ENCODE data around the gene TNFRSF4. TPM values are rescaled to one million over a fixed set of nuclear protein-coding genes. Genes with fewer than 3 reads are reported as not detected.

The TNFRSF4 gene
- total and polyA plus RNA-seq, 2 of the 13 experiments (the other 11 are each of a cell fraction or from before 2014, with no cell fraction given) = not detected

GRCh38 chr1:1239614-1240347 is 25.8 kb upstream of the TNFRSF4 start (continued):
- no peak for TF ChIP-seq TCF7 (IDR thresholded peaks at IDR 0.05; ENCODE audit: low read depth)
- TF ChIP-seq, protein P1, sequence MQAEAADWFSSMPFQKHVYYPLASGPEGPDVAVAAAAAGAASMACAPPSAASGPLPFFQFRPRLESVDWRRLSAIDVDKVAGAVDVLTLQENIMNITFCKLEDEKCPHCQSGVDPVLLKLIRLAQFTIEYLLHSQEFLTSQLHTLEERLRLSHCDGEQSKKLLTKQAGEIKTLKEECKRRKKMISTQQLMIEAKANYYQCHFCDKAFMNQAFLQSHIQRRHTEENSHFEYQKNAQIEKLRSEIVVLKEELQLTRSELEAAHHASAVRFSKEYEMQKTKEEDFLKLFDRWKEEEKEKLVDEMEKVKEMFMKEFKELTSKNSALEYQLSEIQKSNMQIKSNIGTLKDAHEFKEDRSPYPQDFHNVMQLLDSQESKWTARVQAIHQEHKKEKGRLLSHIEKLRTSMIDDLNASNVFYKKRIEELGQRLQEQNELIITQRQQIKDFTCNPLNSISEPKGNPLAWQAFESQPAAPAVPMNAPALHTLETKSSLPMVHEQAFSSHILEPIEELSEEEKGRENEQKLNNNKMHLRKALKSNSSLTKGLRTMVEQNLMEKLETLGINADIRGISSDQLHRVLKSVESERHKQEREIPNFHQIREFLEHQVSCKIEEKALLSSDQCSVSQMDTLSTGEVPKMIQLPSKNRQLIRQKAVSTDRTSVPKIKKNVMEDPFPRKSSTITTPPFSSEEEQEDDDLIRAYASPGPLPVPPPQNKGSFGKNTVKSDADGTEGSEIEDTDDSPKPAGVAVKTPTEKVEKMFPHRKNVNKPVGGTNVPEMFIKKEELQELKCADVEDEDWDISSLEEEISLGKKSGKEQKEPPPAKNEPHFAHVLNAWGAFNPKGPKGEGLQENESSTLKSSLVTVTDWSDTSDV (CRISPR knock-in tag; IDR thresholded peaks at IDR 0.05) = no peak; the same call in 1 of the 2 replicates
- TF ChIP-seq ZBTB10 (CRISPR knock-in tag; IDR thresholded peaks at IDR 0.05; ENCODE audit: borderline replicate concordance) = peak; percentile 75; the same call in 1 of the 2 replicates
- TF ChIP-seq TRIM24 (CRISPR knock-in tag; IDR thresholded peaks at IDR 0.05) = no peak
- no peak for TF ChIP-seq ZNF678 (CRISPR knock-in tag; IDR thresholded peaks at IDR 0.05)
- no peak for TF ChIP-seq TFDP1 (CRISPR knock-in tag; IDR thresholded peaks at IDR 0.05; ENCODE audit: borderline replicate concordance)
- peak; percentile 87; the same call in 1 of the 2 replicates for TF ChIP-seq ZNF232 (CRISPR knock-in tag; IDR thresholded peaks at IDR 0.05; ENCODE audit: borderline replicate concordance)
- no peak for TF ChIP-seq TOPORS (CRISPR knock-in tag; IDR thresholded peaks at IDR 0.05)
- no peak for TF ChIP-seq KAT8 (CRISPR knock-in tag; IDR thresholded peaks at IDR 0.05)
- no peak for TF ChIP-seq TCF7L2 (IDR thresholded peaks at IDR 0.05; ENCODE audit: low read depth, low read length)
- TF ChIP-seq HNRNPUL1 (IDR thresholded peaks at IDR 0.05; ENCODE audit: low read depth, low read length) = no peak
- TF ChIP-seq JARID2 (CRISPR knock-in tag; IDR thresholded peaks at IDR 0.05; ENCODE audit: insufficient replicate concordance) = no peak
- no peak for TF ChIP-seq ZNF264 (CRISPR knock-in tag; IDR thresholded peaks at IDR 0.05)
- TF ChIP-seq ZIK1 (CRISPR knock-in tag; IDR thresholded peaks at IDR 0.05; ENCODE audit: borderline replicate concordance, low read depth) = no peak
- TF ChIP-seq, protein P2, sequence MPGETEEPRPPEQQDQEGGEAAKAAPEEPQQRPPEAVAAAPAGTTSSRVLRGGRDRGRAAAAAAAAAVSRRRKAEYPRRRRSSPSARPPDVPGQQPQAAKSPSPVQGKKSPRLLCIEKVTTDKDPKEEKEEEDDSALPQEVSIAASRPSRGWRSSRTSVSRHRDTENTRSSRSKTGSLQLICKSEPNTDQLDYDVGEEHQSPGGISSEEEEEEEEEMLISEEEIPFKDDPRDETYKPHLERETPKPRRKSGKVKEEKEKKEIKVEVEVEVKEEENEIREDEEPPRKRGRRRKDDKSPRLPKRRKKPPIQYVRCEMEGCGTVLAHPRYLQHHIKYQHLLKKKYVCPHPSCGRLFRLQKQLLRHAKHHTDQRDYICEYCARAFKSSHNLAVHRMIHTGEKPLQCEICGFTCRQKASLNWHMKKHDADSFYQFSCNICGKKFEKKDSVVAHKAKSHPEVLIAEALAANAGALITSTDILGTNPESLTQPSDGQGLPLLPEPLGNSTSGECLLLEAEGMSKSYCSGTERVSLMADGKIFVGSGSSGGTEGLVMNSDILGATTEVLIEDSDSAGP (CRISPR knock-in tag; IDR thresholded peaks at IDR 0.05; ENCODE audit: borderline replicate concordance) = peak; percentile 72; the same call in 1 of the 2 replicates
- no peak for TF ChIP-seq ZNF75D (CRISPR knock-in tag; IDR thresholded peaks at IDR 0.05; ENCODE audit: borderline replicate concordance)
- peak; percentile 4 for TF ChIP-seq CTCF (CRISPR knock-in tag; IDR thresholded peaks at IDR 0.05)
- TF ChIP-seq SOX5 (CRISPR knock-in tag; IDR thresholded peaks at IDR 0.05; ENCODE audit: borderline replicate concordance) = no peak
- peak; percentile 43; the same call in 1 of the 2 replicates for TF ChIP-seq SALL1 (CRISPR knock-in tag; IDR thresholded peaks at IDR 0.05)
